Epithelial cell of proximal tubule (primary cell): Measurements from ENCODE around the gene RNF214. TPM values are rescaled to one million over a fixed set of nuclear protein-coding genes. Genes with fewer than 3 reads are reported as not detected.

Source experiments
- DNase-seq: peaks from one replicate; pipeline ENCODE4 v3.0.0-alpha.2; 2011; ENCODE audit warnings: low read depth
- H3K4me3 ChIP-seq: 2 replicates; pipeline ENCODE4 v1.5.1; 2011; ENCODE audit warnings: low read depth, mild to moderate bottlenecking, low read length
- CTCF ChIP-seq: conservative IDR thresholded peaks from 2 replicates; pipeline ENCODE4 v1.5.1; 2012; ENCODE audit warnings: low read depth, mild to moderate bottlenecking, low read length
- total RNA-seq: library from RNA; depleted of rRNA; stranded (reverse); fragments of >200 nt; gene quantifications from 2 replicates; pipeline ENCODE4 v1.2.3, GENCODE V29; 2015

Gene RNF214
- total RNA-seq, 1 donor from 2014 or later = 9.7 TPM

GRCh38 chr11:117290809-117291396, 58.4 kb downstream of the RNF214 start, which contains the start of gene BACE1-AS:
Gene BACE1-AS (plus strand): TSS chr11:117291346.
- no peak within 1 kb of the TSS for H3K4me3 ChIP-seq
- TF ChIP-seq CTCF = no peak
- no peak for DNase-seq

DNA sequence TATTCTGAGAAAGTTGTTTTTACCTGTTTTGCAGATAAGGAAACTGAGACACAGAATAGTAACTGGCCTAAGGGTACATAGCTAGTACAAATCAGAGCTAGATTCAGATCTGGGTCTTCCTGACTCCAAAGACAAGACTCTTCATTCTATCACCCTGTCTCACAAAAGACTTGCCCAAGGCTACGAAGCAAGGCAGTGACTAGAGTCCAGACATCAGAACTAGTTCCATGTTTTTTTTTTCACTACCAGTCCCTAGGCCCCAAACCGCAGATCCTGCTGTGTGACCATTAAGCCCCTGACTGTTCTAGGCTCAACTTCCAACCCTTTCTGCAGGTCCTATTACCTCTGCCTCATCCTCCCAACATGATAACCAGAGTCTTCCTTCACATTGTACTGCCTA, 60.1 kb downstream of the RNF214 start:
- DNase-seq = no peak
- TF ChIP-seq CTCF = no peak

GRCh38 chr11:117295438-117296137, 63.1 kb downstream of the RNF214 start:
- no peak for DNase-seq
- no peak for TF ChIP-seq CTCF
- no peak overlapping the region for H3K4me3 ChIP-seq

More for the DNA sequence above, 60.1 kb downstream of the RNF214 start:
- H3K4me3 ChIP-seq = no peak overlapping the region

DNA sequence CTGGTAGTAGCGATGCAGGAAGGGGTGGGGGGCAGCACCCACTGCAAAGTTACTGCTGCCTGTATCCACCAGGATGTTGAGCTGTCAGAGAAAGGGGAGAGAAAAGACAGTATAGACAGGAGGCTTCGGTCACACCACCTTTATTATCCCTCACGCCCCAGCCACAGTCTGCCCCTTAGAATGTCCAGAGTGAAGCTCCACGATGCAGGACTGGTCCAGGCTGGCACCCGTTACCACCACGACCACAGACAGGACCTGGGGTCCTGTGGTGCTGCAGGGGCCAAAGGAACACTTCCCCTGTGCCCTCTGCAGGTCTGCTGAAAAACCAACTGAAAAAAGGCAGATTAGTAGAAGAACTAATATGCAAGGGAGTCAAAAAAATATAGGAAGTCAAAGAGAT, 64.4 kb downstream of the RNF214 start:
- DNase-seq = no peak
- no peak overlapping the region for H3K4me3 ChIP-seq
- TF ChIP-seq CTCF = no peak

DNA sequence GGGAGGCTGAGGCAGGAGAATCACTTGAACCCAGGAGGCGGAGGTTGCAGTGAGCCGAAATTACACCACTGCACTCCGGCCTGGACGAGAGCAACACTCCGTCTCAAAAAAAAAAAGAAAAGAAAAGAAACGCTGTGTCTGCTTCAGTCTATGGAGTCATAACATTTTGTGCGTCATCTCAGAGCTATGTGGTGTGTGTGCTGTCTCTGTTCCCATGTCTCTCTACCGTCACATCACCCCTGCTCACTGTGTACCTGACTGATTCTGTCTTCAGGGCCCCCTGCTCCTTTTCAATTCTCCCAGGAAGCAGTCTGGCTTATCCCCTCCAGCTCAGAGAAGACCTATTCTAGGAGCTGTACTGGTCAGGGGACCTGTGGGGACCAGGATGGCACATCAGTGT, 65.7 kb downstream of the RNF214 start:
- DNase-seq = no peak
- no peak for TF ChIP-seq CTCF
- H3K4me3 ChIP-seq = no peak overlapping the region

DNA sequence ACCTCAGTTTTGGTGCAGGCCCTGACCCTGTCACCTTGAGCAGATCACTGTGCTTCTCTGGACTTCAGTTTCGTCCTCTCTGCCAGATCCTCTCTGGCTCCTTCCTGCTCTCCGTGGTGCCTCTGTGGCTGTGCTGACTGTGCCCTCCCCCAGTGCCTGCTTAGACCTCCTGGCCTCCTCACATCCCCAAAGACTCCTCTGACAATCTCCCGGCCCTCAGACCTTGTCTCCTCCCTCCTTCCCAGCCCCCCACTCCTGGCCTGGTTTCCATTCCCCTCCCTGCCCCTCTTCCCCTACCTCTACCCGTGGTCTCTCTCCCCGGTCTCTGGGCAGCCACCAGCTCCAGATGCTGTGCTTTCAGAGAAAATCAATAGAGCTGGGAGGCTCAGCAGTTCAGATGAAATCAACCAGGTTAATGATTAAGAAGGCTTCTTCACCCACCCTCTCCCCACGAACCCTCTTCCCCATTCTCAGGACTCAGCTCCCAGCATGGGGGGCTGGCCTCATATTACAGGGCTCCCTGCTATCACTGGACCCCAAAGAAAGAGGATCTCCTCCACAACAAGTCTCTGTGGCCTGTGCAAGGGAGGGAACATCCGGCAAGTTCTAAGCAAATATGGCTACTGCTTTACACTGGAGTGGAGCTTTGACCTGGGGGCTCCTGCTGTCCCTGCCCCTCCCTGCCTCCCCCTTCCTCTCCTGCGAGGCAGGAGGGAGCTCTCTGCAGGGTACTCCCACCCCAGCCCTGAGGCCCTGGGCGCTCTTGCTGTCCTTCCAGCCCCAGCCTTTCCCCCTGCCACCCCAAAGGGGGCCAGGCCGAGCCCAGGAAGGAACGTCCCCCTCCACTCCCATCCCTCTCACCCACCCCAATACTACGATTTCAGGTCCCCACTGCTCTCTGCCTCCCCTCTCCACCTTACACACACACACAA, 67.1 kb downstream of the RNF214 start:
- no peak for TF ChIP-seq CTCF
- DNase-seq = no peak
- no peak overlapping the region for H3K4me3 ChIP-seq
